Lower leg skin (tissue), 4 donors: ENCODE results near the gene HK2. TPM values are rescaled to one million over a fixed set of nuclear protein-coding genes. Genes with fewer than 3 reads are reported as not detected.
"Not testable (repeated sequence)": the region's sequence is repeated elsewhere in the genome, so short reads cannot be mapped to it uniquely, and the experiment has no call there.

Experiments used
- DNase-seq, 2 donors: peaks; one replicate each; pipeline ENCODE4 v3.0.0-alpha.2; 2019; ENCODE audit warnings: low spot score in 2 of 2
- H3K4me3 ChIP-seq: fragments of 200-600 bp; sonication (generic); 2 replicates; pipeline ENCODE4 v1.5.1; 2017; ENCODE audit warnings: mild to moderate bottlenecking, low read depth; ENCODE audit not compliant: poor library complexity, severe bottlenecking
- CTCF ChIP-seq, 3 donors: fragments of 450-650 bp; IDR thresholded peaks; one replicate each; pipeline ENCODE4 v1.5.1; 2016; ENCODE audit warnings: antibody characterized with exemption in 3 of 3, mild to moderate bottlenecking in 3 of 3, moderate library complexity in 2 of 3
- POLR2A ChIP-seq, 2 donors: fragments of 450-650 bp; IDR thresholded peaks; one replicate each; pipeline ENCODE4 v1.6.1; 2016 to 2017; ENCODE audit warnings: antibody characterized with exemption in 2 of 2, mild to moderate bottlenecking in 1 of 2, moderate library complexity in 1 of 2
- WGBS, 2 donors: methylation state at CpG; one replicate each; pipeline ENCODE4 v1.1.5; 2018; 5-methylcytosine and 5-hydroxymethylcytosine counted together
- intact Hi-C: fragments of 100-400 bp; cut with DNase I; formaldehyde crosslinking; loops from one replicate; pipeline ENCODE4 v1.15.0; 2023; ENCODE audit warnings: low total_unique reads
- total RNA-seq, 4 donors: library from RNA; depleted of rRNA; stranded (reverse); fragments of >200 nt; gene quantifications; one replicate each; pipeline ENCODE4 v1.1.0, GENCODE V29; 2016

HK2 gene
- total RNA-seq, 4 donors from 2014 or later: 22.4 to 27.3 (median 25.8) TPM

- DNase-seq: no peak
- WGBS, 2 donors: 61 to 72% methylated on average over 7 of the region's 7 CpGs
- intact Hi-C loops: no loop called here
- TF ChIP-seq POLR2A (IDR thresholded peaks at IDR 0.05) (no peak), CTCF (IDR thresholded peaks at IDR 0.05) (no peak)
- H3K4me3 ChIP-seq: no peak overlapping the region
These were observed 2.0 kb upstream of the HK2 start for GRCh38 chr2:74831693-74832530.

GRCh38 chr2:74834234-74834791 is 386 bp downstream of the HK2 start:
- 0% methylated on average over 22 to 24 of the region's 51 CpGs for whole genome bisulfite sequencing, 2 donors
- peak; percentile 29 to 89 for DNase-seq
- H3K4me3 ChIP-seq: peak overlapping the region; percentile 55

GRCh38 chr2:74834792-74835755 is 1.1 kb downstream of the HK2 start:
- peak in 1 of 2 donors; percentile 86 for DNase-seq

More at GRCh38 chr2:74834234-74834791, 386 bp downstream of the HK2 start:
- intact Hi-C loops: not testable (repeated sequence)

GRCh38 chr2:74835831-74836674 is 2.1 kb downstream of the HK2 start:
- DNase-seq: no peak
- intact Hi-C loops: no loop called here
- WGBS, 2 donors: 23 to 24% methylated on average over 15 of the region's 15 CpGs
- TF ChIP-seq CTCF (IDR thresholded peaks at IDR 0.05) (no peak), POLR2A (IDR thresholded peaks at IDR 0.05) (no peak)
- peak overlapping the region; percentile 55 for H3K4me3 ChIP-seq

More at GRCh38 chr2:74834792-74835755, 1.1 kb downstream of the HK2 start:
- intact Hi-C loops: no loop called here
- H3K4me3 ChIP-seq: peak overlapping the region; percentile 55
- TF ChIP-seq CTCF (IDR thresholded peaks at IDR 0.05) (no peak), POLR2A (IDR thresholded peaks at IDR 0.05) (no peak)
- 1% methylated on average over 30 to 85 of the region's 87 CpGs for WGBS, 2 donors

- no peak overlapping the region for H3K4me3 ChIP-seq
- 68 to 72% methylated on average over 9 of the region's 9 CpGs for WGBS, 2 donors
These were observed 2.9 kb downstream of the HK2 start for GRCh38 chr2:74836675-74837401.

More at GRCh38 chr2:74836675-74837401, 2.9 kb downstream of the HK2 start:
- intact Hi-C loops: loop anchor here (1.0 kb wide), 1 partner anchor 26 kb away; no protein-coding TSS in a partner anchor
- DNase-seq: no peak
- no peak for TF ChIP-seq POLR2A (IDR thresholded peaks at IDR 0.05)
- no peak for TF ChIP-seq CTCF (IDR thresholded peaks at IDR 0.05)
